ENCODE data around the gene GAK.

The GAK gene

DNA sequence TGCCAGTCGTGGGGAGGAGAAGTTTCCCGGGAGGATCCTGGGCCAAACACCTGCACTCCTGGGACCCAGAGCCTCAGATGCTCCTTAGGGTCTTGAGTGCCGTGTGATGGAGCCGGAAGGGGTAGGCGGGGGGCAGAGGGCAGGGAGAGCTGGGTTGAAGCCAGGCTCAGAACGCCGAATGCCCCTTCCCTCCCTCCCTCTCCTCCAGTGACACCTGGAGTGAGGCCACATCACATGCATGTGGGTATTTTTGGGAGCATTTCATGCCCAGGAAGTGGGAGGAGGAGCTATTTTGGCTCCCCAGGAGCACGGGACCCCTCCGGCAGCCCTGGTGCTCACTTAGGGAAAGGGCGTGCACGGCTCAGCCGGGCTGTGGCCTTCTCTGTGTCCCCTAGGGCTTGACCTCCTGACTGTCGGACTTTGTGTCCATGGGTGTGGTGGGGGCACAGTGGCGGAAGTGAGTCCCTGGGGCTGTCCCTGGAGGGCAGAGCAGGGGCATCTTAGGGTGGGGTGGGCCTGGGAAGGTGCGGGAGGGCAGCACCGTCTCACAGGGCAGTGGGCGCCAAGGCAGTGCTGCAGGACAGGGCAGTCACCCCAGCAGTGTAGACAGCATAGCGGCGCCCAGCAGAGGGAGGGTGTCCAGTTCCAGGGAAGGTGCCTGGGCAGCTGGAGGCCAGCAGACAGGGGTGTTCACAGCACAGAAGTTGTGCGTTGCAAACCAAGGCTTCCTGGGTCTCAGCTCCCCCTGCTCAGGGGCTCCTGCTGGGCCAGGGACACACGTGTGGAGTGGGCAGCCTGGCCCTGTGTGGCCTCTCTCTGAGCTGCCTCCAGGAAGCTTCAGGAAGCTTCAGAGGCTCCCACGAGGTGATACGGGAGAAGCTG is 101.3 kb downstream of the GAK start:
- Mint-ChIP-seq H3K27ac (no peak overlapping the region), H3K27me3 (peaks cover 16% of the 10 kb centered on the region)

DNA sequence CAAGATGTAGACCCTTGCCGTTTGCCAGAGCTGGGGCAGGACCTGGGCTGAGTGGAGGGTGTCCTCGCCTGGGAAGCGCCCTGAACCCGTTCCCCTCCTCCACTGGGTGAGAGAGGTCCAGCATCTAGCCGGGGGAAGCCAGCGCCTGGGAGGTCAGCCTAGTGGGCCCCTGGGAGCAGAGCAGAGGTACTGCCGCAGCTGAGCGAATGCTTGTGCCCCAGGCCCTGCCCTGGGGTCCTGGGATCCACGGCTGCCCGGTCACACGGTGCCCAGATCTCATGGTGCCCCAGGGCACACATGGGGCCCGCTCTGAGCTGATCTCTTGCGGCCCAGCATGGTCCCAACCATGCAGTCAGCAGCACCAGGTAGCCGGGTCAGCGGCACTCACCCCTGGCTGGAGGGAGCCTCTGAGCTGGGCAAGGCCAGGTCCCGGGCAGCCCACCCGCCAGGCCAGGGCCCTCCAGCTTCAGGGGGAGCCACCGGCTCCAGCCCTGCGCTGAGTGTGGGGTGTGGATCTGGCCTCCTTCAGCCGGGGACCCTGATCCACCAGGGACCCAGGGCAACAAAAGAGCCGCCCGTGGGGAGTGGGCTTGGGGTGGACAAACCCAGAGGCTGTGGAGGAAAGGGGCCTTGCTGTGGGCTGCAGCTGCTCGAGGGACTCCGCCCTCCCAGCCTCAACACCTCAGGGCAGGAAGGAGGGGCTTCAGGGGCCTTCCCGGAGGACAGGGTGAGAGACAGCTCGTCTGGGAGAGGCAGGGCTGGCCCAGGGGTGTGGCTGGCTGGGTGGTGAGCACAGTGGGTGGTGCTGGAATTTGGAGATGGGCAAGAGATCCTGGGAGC is 102.1 kb downstream of the GAK start:
- Mint-ChIP-seq H3K4me1 (ENCODE audit: low read depth) (peaks cover 4% of the 10 kb centered on the region), H3K4me3 (no peak overlapping the region), H3K27ac (no peak overlapping the region), H3K36me3 (ENCODE audit: low read depth) (no peaks in the 10 kb centered on the region), H3K27me3 (peaks cover 16% of the 10 kb centered on the region), H3K9me3 (no peaks in the 10 kb centered on the region)

More for the DNA sequence above, 101.3 kb downstream of the GAK start:
- Mint-ChIP-seq H3K36me3 (ENCODE audit: low read depth) (no peaks in the 10 kb centered on the region), H3K4me3 (no peak overlapping the region), H3K9me3 (no peaks in the 10 kb centered on the region), H3K4me1 (ENCODE audit: low read depth) (peaks cover 4% of the 10 kb centered on the region)

DNA sequence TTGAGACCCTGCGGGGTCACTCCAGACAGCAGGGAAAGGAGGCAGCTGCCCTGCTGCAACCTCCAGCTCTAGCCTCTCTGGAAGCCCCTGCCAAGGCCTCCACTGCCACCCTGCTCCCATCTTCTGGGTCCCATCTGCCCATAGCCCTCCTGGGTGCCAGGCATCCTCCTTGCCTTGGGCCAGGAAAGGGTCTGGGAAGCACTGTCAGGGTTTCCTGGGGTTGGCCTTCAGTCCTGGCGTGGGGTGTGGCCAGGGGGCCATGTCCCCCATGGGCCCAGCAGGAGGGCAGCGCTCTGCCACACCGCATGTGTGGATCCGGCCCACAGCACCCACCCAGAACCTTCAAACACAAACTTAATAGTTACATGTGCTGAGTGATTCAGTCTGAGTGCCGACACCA is 102.8 kb downstream of the GAK start:
- Mint-ChIP-seq H3K9me3 (no peaks in the 10 kb centered on the region), H3K4me1 (ENCODE audit: low read depth) (peaks cover 4% of the 10 kb centered on the region), H3K27me3 (peaks cover 19% of the 10 kb centered on the region), H3K27ac (no peak overlapping the region), H3K4me3 (no peak overlapping the region), H3K36me3 (ENCODE audit: low read depth) (no peaks in the 10 kb centered on the region)

DNA sequence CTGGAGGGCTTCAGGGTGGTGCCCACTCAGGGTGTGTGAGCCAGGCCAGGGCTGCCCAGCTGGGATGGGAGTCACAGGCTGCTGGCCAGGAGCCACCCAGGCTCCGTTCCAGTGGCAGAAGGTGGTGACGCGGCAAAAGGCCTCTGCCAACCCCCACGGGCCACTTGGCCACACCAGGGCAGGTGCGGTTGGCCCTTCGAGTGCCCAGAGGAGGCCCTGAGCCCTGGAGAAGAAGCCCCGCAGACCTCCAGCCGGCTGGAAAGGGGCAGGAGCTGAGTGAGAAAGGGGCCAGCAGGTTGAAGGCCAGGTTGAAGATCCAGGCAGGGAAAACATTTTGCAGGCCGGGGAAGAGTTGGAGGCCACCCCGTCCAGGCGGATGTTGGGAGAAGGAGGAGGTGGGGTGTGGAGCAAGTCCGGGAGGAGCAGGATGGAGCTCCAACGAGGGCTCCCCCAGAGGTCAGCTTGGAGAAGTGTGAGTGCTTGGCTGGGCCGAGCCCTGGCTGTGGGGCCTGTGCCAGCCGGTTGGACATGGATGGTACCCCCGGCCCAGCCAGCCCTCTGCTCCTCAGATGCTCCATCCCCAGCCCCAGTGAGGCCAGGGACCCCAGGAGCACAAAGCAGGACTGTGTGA is 103.4 kb downstream of the GAK start:
- no peaks in the 10 kb centered on the region for H3K36me3 Mint-ChIP-seq (ENCODE audit: low read depth)
- H3K27me3 Mint-ChIP-seq: peaks cover 23% of the 10 kb centered on the region
- H3K4me3 Mint-ChIP-seq: no peak overlapping the region
- H3K4me1 Mint-ChIP-seq (ENCODE audit: low read depth): peaks cover 4% of the 10 kb centered on the region
- H3K9me3 Mint-ChIP-seq: no peaks in the 10 kb centered on the region
- no peak overlapping the region for H3K27ac Mint-ChIP-seq

DNA sequence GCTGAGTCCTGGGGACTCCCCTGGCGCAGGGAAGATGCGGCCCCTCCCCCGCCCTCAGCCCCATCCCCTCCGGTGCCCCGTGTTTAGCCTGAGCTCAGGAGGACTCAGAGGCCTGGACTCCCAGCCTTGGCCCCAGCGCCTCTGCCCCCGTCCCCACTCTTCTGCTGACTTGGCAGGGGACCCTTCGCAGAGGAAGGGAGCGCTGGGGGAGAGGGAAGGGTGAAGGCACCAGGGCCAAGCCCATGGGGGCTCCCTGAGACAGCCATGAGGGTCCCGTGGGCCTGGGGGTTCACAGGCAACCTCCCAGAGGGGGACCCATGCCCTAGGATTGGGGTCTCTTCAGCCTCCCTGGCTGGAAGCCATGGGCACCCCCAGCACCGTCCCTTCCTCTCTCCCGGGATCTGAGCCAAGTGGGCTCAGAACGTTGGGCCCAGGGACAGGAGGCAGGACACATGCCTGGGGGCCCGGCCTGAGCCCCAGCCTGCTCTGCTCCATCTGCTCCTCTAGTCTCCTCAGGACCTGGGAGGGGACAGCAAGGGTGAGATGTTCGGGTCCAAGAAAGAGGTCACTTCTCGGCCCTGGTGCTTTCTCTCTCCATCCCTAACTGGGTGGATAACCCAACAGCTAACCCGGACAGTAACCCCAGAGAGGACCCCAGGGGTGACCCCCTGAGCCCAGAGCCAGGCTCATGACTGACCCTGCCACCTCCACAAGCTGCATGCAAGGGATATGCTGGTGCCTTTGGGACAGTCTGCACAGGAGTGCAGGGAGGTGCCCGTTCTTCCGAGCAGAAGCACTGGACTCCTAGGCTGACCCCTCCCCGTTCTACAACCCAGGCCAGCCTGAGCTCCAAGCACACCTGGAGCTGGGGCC is 104.7 kb downstream of the GAK start:
- Mint-ChIP-seq H3K27me3 (peaks cover 33% of the 10 kb centered on the region), H3K27ac (no peak overlapping the region), H3K9me3 (no peaks in the 10 kb centered on the region), H3K4me3 (peak overlapping the region; percentile 8), H3K36me3 (ENCODE audit: low read depth) (no peaks in the 10 kb centered on the region), H3K4me1 (ENCODE audit: low read depth) (no peaks in the 10 kb centered on the region)

DNA sequence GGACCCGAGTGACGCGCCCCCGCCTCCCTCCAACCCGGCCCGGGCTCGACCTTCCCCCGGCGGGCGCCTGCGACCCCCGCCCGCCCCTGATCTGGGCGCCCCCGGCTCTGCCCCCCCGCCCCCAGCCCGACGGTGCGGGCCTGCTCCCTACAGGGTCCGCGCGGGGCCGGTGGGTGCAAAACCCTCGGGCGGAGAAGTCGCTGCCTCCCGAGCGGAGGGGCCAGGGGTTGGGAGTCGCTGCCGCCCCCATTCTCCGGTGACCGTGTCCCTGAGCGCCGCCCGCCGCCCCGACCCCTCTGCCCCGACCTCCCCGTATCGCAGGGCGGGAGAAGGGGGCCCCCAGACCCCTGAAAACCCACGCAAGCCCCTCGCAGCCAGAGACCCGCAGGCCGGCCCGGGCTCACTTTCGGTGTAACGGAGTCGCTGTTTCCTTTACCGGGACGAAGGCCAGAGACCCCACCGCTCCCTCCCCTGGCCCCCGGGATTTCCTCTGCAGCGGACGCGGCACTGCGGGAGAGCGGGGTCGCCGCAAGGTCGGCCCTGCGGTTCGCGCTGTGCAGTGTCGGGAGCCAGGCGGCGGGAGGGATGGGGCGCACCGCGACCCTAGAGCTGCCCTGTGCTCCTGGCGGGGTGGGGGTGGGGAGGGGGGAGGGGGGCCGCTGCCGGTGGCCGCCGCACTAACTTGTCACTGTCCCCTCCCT is 105.5 kb downstream of the GAK start:
- H3K9me3 Mint-ChIP-seq: no peaks in the 10 kb centered on the region
- H3K4me3 Mint-ChIP-seq: no peak overlapping the region
- H3K27ac Mint-ChIP-seq: no peak overlapping the region
- H3K36me3 Mint-ChIP-seq (ENCODE audit: low read depth): no peaks in the 10 kb centered on the region
- no peaks in the 10 kb centered on the region for H3K4me1 Mint-ChIP-seq (ENCODE audit: low read depth)
- H3K27me3 Mint-ChIP-seq: peaks cover 41% of the 10 kb centered on the region

DNA sequence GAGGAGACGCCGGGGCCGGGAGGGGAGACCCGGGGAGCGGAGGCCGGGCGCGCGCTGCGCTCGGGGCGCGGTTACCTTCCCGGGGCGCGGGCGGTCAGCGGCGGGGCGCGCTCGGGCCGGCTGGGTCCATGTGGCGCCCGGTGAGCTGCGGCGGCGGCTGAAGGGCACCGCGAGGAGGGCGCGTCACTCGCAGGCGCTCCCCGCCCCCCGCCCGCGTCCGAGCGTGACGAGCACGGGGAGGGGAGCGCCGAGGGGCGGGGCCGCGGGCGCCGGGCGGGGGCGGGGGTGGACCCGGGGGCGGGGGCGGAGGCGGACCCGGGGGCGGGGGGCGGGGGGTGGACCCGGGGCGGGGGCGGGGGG is 106.2 kb downstream of the GAK start, which contains the start of gene CPLX1:
TSS of gene CPLX1 (minus strand) at position 159 of the 360 bp plus-strand sequence. CDS start 1,607 bp downstream, outside the sequence.
- Mint-ChIP-seq H3K27ac (no peak within 1 kb of the TSS), H3K4me3 (no peak within 1 kb of the TSS), H3K27me3 (peaks cover 42% of the 10 kb centered on the region), H3K36me3 (ENCODE audit: low read depth) (no peaks in the 10 kb centered on the region), H3K4me1 (ENCODE audit: low read depth) (no peaks in the 10 kb centered on the region), H3K9me3 (no peaks in the 10 kb centered on the region)

DNA sequence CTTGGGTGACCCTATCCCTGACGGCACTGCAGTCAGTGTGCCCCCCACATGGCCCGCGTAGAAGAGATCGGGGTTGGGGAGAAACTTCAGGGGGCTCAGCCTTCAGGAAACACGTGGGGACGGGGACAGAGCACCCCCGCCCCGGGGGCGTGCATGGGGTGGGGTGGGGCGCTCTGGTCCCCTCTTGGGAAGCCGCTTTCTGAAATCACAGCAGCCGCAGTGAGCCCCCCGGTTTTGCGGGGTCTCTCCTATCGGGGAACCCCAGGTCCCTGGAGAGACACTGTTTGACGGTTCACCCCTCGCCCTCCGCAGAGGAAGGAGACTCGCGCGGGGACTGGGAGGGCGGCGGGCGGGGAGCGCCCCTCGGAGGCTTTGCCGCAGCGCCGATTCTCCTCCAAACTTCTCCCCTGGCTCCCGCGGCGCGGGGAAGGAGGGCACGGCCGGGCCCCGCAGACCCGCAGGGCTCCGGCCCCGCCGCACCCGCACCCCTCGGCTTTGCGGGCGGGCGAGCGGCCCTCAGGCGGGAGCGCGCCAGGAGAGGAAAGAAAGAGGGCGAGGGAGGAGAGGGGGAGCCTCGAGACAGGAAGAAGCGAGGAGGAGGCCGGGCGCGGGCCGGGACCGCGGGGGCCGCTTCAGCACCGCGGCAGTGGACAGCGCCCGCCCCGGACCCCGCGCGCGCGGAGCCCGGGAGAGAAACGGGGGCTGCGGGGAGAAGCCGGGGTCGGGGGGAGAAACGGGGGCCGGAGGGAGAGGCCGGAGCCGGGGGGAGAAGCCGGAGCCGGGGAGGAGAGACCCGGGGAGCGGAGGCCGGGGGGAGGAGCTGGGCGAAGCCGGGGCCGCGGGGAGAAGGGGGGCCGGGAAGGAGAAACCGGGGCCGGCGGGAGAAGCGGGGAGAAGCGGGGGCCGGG is 106.8 kb downstream of the GAK start:
- Mint-ChIP-seq H3K27me3 (peaks cover 42% of the 10 kb centered on the region), H3K36me3 (ENCODE audit: low read depth) (no peaks in the 10 kb centered on the region), H3K9me3 (no peaks in the 10 kb centered on the region), H3K27ac (no peak overlapping the region), H3K4me1 (ENCODE audit: low read depth) (no peaks in the 10 kb centered on the region), H3K4me3 (no peak overlapping the region)

DNA sequence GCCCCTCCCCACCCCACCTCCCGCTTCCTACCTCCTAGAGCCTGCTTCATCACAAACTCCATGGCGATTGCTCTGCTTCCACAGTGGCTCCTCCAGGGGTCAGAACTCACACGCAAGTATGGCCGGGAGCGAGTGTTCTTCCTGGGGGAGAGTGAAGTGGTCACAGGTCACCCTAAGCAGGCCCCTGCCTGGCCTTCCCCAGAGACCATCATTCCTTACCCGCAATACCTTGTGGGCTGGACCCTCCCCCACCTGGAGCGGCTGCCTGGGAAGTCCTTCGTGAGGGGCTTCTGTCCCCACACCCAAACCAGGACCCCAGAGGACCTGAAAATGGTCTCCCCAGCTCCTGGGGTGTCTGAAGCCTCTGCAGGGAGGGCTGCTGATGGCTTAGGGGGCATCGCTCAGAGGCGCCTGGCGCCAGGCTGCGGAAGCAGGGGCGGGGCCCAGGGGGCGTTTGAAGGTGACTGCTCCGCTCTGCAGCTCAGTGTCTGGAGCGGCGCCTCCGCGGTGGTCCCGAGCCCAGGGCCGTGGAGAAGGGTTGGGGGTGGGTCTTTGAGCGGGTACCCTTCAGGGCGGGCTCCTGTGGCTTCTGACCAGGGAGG is 107.6 kb downstream of the GAK start:
- H3K27ac Mint-ChIP-seq: no peak overlapping the region
- peaks cover 46% of the 10 kb centered on the region for H3K27me3 Mint-ChIP-seq
- no peaks in the 10 kb centered on the region for H3K9me3 Mint-ChIP-seq
- H3K4me3 Mint-ChIP-seq: no peak overlapping the region
- no peaks in the 10 kb centered on the region for H3K36me3 Mint-ChIP-seq (ENCODE audit: low read depth)
- H3K4me1 Mint-ChIP-seq (ENCODE audit: low read depth): no peaks in the 10 kb centered on the region

DNA sequence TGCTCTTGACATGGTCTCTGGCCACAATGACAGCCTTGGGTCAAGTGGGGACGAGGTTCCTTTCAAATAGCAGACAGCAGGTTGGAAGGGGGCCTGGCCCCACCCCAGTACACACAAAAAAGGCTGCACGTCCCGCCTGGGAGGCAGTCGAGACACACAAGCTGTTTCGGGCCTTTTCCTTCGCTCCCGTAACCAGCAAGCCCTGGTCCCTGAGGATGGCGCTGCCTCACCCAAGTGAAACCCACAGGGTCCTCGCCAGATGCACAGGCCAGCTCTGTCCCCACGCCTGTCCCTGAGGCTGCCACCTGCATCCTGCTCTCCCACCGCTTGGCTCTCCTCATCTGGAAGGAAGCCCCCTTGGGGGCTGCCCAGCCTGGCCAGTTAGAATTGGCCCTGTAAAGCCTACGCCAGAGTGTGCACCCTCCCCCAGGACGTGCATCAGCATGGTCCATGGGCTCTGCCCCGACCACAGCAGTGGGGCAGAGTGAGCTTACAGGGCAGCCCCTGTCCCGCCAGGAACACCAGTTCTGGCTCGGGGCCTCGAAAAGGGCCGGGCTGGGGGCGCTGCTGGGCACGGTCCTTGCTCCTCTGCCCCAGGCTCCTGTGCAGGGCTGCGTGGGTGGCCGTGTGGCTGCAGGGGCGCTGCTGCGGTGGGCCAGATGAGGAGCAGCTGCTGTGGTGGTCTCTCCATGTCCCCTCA is 108.2 kb downstream of the GAK start:
- Mint-ChIP-seq H3K9me3 (no peaks in the 10 kb centered on the region), H3K4me3 (no peak overlapping the region), H3K36me3 (ENCODE audit: low read depth) (no peaks in the 10 kb centered on the region), H3K27ac (no peak overlapping the region), H3K27me3 (peaks cover 47% of the 10 kb centered on the region), H3K4me1 (ENCODE audit: low read depth) (no peaks in the 10 kb centered on the region)

DNA sequence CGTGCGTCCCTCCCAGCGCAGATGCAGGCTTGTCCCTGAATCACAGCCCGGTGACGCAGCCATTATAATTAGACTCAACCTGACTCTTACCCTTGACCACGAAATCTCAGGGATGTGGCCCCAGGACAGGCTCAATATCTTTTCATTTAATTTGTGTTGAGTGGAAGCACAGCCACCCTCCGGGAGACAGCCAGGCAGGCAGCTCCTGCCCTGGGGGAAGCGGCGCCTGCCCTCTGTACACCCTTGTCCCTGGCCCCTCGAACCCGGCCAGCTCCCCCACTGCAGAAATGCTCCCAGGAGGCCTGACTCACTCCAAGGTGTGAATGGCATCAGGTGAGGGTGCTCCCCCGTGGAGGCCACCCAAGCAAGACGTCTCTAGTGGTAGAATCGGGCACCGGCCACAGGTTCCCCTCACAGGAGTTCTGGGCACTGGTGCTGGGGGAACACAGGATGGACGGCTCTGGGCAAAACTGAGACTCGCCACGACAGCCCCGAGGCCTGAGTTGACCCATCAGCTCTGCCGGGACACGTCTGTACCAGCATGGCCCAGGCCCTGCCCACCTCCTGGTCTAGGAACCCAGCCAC is 108.8 kb downstream of the GAK start:
- no peak overlapping the region for H3K27ac Mint-ChIP-seq
- H3K4me1 Mint-ChIP-seq (ENCODE audit: low read depth): no peaks in the 10 kb centered on the region
- no peak overlapping the region for H3K4me3 Mint-ChIP-seq
- peaks cover 42% of the 10 kb centered on the region for H3K27me3 Mint-ChIP-seq
- no peaks in the 10 kb centered on the region for H3K36me3 Mint-ChIP-seq (ENCODE audit: low read depth)
- no peaks in the 10 kb centered on the region for H3K9me3 Mint-ChIP-seq

Data from stimulated activated naive CD8-positive, alpha-beta T cell treated with anti-CD3 and anti-CD28 coated beads, Interleukin-15, Interleukin-2, amounts not matched to agents 100 ng/mL and 50 ng/mL, for 24 hours (primary cell).